ENCODE measurements around the gene PTPRK. TPM values are rescaled to one million over a fixed set of nuclear protein-coding genes. Genes with fewer than 3 reads are reported as not detected.

PTPRK gene
- total and polyA plus RNA-seq, 4 experiments from 2014 or later: 0.47 to 1.5 (median 0.61) TPM; not detected in 1

GRCh38 chr6:128206610-128207426, 313.6 kb downstream of the PTPRK start:
- peaks cover 0 to 4% of the 10 kb centered on the region in 2 donors for H3K36me3 Mint-ChIP-seq
- no peak overlapping the region for H3K27ac ChIP-seq (ENCODE audit: low read depth, low read length)
- no peak overlapping the region for H3K4me3 ChIP-seq (ENCODE audit: low read length in 2 of 2)
- no peak overlapping the region for H3K27ac Mint-ChIP-seq
- no peak overlapping the region for H3K4me3 Mint-ChIP-seq
- no peaks in the 10 kb centered on the region for H3K27me3 Mint-ChIP-seq
- H3K9me3 Mint-ChIP-seq: no peaks in the 10 kb centered on the region
- H3K36me3 ChIP-seq (ENCODE audit: insufficient read depth, low read length): no peaks in the 10 kb centered on the region
- ChIA-PET CTCF (ENCODE audit: partially characterized antibody) (no interaction called here), POLR2A (ENCODE audit: partially characterized antibody) (no interaction called here)
- intact Hi-C loops (cut with micrococcal nuclease): no loop called here
- peaks cover 0 to 3% (median 0%) of the 10 kb centered on the region in 4 donors for H3K4me1 Mint-ChIP-seq
- no peaks in the 10 kb centered on the region for H3K27me3 ChIP-seq (ENCODE audit: insufficient read depth, low read length)
- no peaks in the 10 kb centered on the region for H3K4me1 ChIP-seq (ENCODE audit: insufficient read depth, low read length)
- no peak for DNase-seq
- no peaks in the 10 kb centered on the region for H3K9me3 ChIP-seq (ENCODE audit: control insufficient read depth in 1 of 2, low read length in 2 of 2)

GRCh38 chr6:128204616-128205015, 315.8 kb downstream of the PTPRK start:
- POLR2A ChIA-PET (ENCODE audit: partially characterized antibody): no interaction called here
- Histone ChIP-seq H3K9me3 (ENCODE audit: control insufficient read depth in 1 of 2, low read length in 2 of 2) (no peaks in the 10 kb centered on the region), H3K4me1 (ENCODE audit: insufficient read depth, low read length) (no peaks in the 10 kb centered on the region), H3K27ac (ENCODE audit: low read depth, low read length) (no peak overlapping the region), H3K36me3 (ENCODE audit: insufficient read depth, low read length) (no peaks in the 10 kb centered on the region), H3K27me3 (ENCODE audit: insufficient read depth, low read length) (no peaks in the 10 kb centered on the region), H3K4me3 (ENCODE audit: low read length in 2 of 2) (no peak overlapping the region)
- Mint-ChIP-seq H3K27ac (no peak overlapping the region), H3K27me3 (no peaks in the 10 kb centered on the region), H3K4me3 (no peak overlapping the region), H3K4me1 (peaks cover 0 to 3% (median 0%) of the 10 kb centered on the region in 4 donors), H3K36me3 (peaks cover 0 to 4% of the 10 kb centered on the region in 2 donors), H3K9me3 (no peaks in the 10 kb centered on the region)
- DNase-seq: no peak
- intact Hi-C loops (cut with micrococcal nuclease): no loop called here
- CTCF ChIA-PET (ENCODE audit: partially characterized antibody): no interaction called here

DNA sequence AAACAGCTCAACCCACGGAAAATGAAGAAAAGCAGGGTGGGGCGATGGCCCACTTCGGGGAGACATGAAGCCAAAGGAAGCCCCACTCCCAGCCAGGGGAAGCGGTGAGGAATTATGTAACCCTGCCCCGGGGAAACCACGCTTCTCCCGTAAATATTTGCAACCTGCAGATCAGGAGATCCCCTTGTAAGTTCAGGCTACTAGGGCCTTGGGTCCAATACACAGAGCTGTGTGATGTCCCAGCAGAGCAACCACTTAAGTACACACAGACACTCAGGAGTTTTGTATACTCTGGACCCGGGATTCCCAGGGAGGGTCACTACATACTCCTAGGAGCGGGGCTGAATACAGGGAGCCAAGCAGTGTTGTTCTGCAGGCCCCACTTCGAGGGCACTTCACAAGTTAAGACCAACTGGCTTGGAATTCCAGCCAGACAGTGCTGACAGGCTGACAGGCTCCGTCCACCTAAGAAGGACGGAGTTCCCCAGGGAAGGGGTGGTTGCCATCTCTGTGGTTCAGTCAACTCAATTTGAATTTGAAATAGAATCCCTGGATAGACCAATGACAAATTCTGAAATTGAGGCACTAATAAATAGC, 318.1 kb downstream of the PTPRK start:
- H3K4me3 ChIP-seq (ENCODE audit: low read length in 2 of 2): no peak overlapping the region
- DNase-seq: no peak
- intact Hi-C loops (cut with micrococcal nuclease): no loop called here
- no peaks in the 10 kb centered on the region for H3K4me1 ChIP-seq (ENCODE audit: insufficient read depth, low read length)
- Mint-ChIP-seq H3K27me3 (no peaks in the 10 kb centered on the region), H3K36me3 (peaks cover 0 to 4% of the 10 kb centered on the region in 2 donors), H3K4me1 (peaks cover 0 to 3% (median 0%) of the 10 kb centered on the region in 4 donors), H3K9me3 (no peaks in the 10 kb centered on the region), H3K4me3 (no peak overlapping the region), H3K27ac (peak overlapping the region in 1 of 7 donors; percentile 38)
- H3K27ac ChIP-seq (ENCODE audit: low read depth, low read length): no peak overlapping the region
- POLR2A ChIA-PET (ENCODE audit: partially characterized antibody): no interaction called here
- no peaks in the 10 kb centered on the region for H3K9me3 ChIP-seq (ENCODE audit: control insufficient read depth in 1 of 2, low read length in 2 of 2)
- H3K36me3 ChIP-seq (ENCODE audit: insufficient read depth, low read length): no peaks in the 10 kb centered on the region
- CTCF ChIA-PET (ENCODE audit: partially characterized antibody): interaction anchor here (1.0 kb wide), 1 partner anchor 11 kb away, joined by 3 read pairs; no protein-coding TSS in a partner anchor
- no peaks in the 10 kb centered on the region for H3K27me3 ChIP-seq (ENCODE audit: insufficient read depth, low read length)

GRCh38 chr6:128200789-128201188, 319.6 kb downstream of the PTPRK start:
- POLR2A ChIA-PET (ENCODE audit: partially characterized antibody): no interaction called here
- H3K27me3 ChIP-seq (ENCODE audit: insufficient read depth, low read length): no peaks in the 10 kb centered on the region
- CTCF ChIA-PET (ENCODE audit: partially characterized antibody): no interaction called here
- intact Hi-C loops (cut with micrococcal nuclease): no loop called here
- Mint-ChIP-seq H3K27ac (no peak overlapping the region), H3K4me1 (peaks cover 0 to 3% (median 0%) of the 10 kb centered on the region in 4 donors), H3K9me3 (no peaks in the 10 kb centered on the region), H3K4me3 (no peak overlapping the region), H3K36me3 (peaks cover 0 to 4% of the 10 kb centered on the region in 2 donors), H3K27me3 (no peaks in the 10 kb centered on the region)
- no peaks in the 10 kb centered on the region for H3K9me3 ChIP-seq (ENCODE audit: control insufficient read depth in 1 of 2, low read length in 2 of 2)
- no peak for DNase-seq
- H3K4me1 ChIP-seq (ENCODE audit: insufficient read depth, low read length): no peaks in the 10 kb centered on the region
- no peaks in the 10 kb centered on the region for H3K36me3 ChIP-seq (ENCODE audit: insufficient read depth, low read length)
- no peak overlapping the region for H3K27ac ChIP-seq (ENCODE audit: low read depth, low read length)
- no peak overlapping the region for H3K4me3 ChIP-seq (ENCODE audit: low read length in 2 of 2)

DNA sequence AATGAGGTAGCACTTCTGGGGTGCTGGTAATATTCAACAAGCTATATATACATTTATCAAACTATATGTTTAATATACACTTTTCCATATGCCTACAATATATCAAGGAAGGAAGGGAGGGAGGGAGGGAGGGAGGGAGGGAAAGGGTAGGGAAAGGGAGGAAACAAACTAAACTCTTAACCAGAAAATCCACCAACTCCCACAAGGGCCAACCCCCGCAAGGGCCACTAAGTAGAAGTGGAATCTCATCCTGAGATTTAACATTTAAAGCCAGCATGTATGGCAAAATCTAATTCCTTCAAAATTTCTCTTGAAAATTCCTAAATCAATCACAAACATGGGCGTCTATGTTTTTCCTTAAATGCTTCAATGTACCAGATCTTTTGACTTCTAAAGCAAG, 320.9 kb downstream of the PTPRK start:
- Histone ChIP-seq H3K36me3 (ENCODE audit: insufficient read depth, low read length) (no peaks in the 10 kb centered on the region), H3K9me3 (ENCODE audit: control insufficient read depth in 1 of 2, low read length in 2 of 2) (no peaks in the 10 kb centered on the region), H3K4me3 (ENCODE audit: low read length in 2 of 2) (no peak overlapping the region), H3K27me3 (ENCODE audit: insufficient read depth, low read length) (no peaks in the 10 kb centered on the region), H3K4me1 (ENCODE audit: insufficient read depth, low read length) (no peaks in the 10 kb centered on the region), H3K27ac (ENCODE audit: low read depth, low read length) (no peak overlapping the region)
- Mint-ChIP-seq H3K9me3 (no peaks in the 10 kb centered on the region), H3K4me3 (no peak overlapping the region), H3K4me1 (peaks cover 0 to 3% (median 0%) of the 10 kb centered on the region in 4 donors), H3K27ac (no peak overlapping the region), H3K27me3 (no peaks in the 10 kb centered on the region), H3K36me3 (no peaks in the 10 kb centered on the region)
- DNase-seq: no peak
- ChIA-PET POLR2A (ENCODE audit: partially characterized antibody) (no interaction called here), CTCF (ENCODE audit: partially characterized antibody) (no interaction called here)
- intact Hi-C loops (cut with micrococcal nuclease): no loop called here

- Mint-ChIP-seq H3K4me1 (no peaks in the 10 kb centered on the region), H3K27ac (no peak overlapping the region), H3K27me3 (no peaks in the 10 kb centered on the region), H3K36me3 (no peaks in the 10 kb centered on the region), H3K9me3 (no peaks in the 10 kb centered on the region), H3K4me3 (no peak overlapping the region)
- no peaks in the 10 kb centered on the region for H3K36me3 ChIP-seq (ENCODE audit: insufficient read depth, low read length)
- intact Hi-C loops (cut with micrococcal nuclease): no loop called here
- H3K4me1 ChIP-seq (ENCODE audit: insufficient read depth, low read length): no peaks in the 10 kb centered on the region
- no peaks in the 10 kb centered on the region for H3K27me3 ChIP-seq (ENCODE audit: insufficient read depth, low read length)
- CTCF ChIA-PET (ENCODE audit: partially characterized antibody): no interaction called here
- no peak overlapping the region for H3K4me3 ChIP-seq (ENCODE audit: low read length in 2 of 2)
- no peak for DNase-seq
- no peaks in the 10 kb centered on the region for H3K9me3 ChIP-seq (ENCODE audit: control insufficient read depth in 1 of 2, low read length in 2 of 2)
- POLR2A ChIA-PET (ENCODE audit: partially characterized antibody): no interaction called here
- H3K27ac ChIP-seq (ENCODE audit: low read depth, low read length): no peak overlapping the region
These were observed 327.4 kb downstream of the PTPRK start for GRCh38 chr6:128192972-128193371.

DNA sequence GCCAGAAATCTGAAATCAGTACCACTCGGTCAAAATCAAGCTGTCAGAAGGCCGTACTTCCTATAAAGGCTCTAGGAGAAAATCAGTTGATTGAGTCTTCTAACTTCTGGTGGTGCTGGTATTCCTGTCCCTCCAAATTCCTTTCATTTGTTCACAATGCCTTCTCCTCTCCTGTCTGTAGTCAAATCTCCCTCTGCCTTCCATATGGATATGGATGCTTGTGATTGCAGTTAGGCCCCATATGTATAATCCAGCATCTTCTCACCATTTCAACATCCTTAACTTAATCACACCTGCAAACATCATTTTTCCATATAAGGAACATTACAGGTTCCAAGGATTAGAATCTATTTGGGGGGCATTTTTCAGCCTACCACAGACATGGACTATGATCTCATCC, 331.7 kb downstream of the PTPRK start:
- Mint-ChIP-seq H3K36me3 (no peaks in the 10 kb centered on the region), H3K27ac (no peak overlapping the region), H3K9me3 (no peaks in the 10 kb centered on the region), H3K27me3 (no peaks in the 10 kb centered on the region), H3K4me3 (no peak overlapping the region), H3K4me1 (peaks cover 0 to 1% (median 0%) of the 10 kb centered on the region in 4 donors)
- no peaks in the 10 kb centered on the region for H3K36me3 ChIP-seq (ENCODE audit: insufficient read depth, low read length)
- intact Hi-C loops (cut with micrococcal nuclease): no loop called here
- H3K27ac ChIP-seq (ENCODE audit: low read depth, low read length): no peak overlapping the region
- H3K27me3 ChIP-seq (ENCODE audit: insufficient read depth, low read length): no peaks in the 10 kb centered on the region
- H3K4me1 ChIP-seq (ENCODE audit: insufficient read depth, low read length): no peaks in the 10 kb centered on the region
- no peaks in the 10 kb centered on the region for H3K9me3 ChIP-seq (ENCODE audit: control insufficient read depth in 1 of 2, low read length in 2 of 2)
- ChIA-PET CTCF (ENCODE audit: partially characterized antibody) (no interaction called here), POLR2A (ENCODE audit: partially characterized antibody) (no interaction called here)
- H3K4me3 ChIP-seq (ENCODE audit: low read length in 2 of 2): no peak overlapping the region
- no peak for DNase-seq
